Muscle of back (tissue), 11 donors: ENCODE measurements around the gene MEF2B. TPM values are rescaled to one million over a fixed set of nuclear protein-coding genes. Genes with fewer than 3 reads are reported as not detected.
A peak's percentile ranks its signal among the peaks of the same experiment; 100 is the strongest.
"Not testable (repeated sequence)": the region's sequence is repeated elsewhere in the genome, so short reads cannot be mapped to it uniquely, and the experiment has no call there.

Experiments
- DNase-seq, 3 donors: peaks; one replicate each; pipeline versions ENCODE4 v3.0.0 to v3.0.0-alpha.2; 2013
- polyA plus RNA-seq, 10 donors: library from polyadenylated mRNA; unstranded; fragments of 120-200 nt; gene quantifications; one replicate each; pipeline ENCODE4 v1.2.1, GENCODE V29; 2013; ENCODE audit not compliant: insufficient read length in 10 of 10

MEF2B gene
- polyA plus RNA-seq, 10 donors = 0.71 to 2.3 (median 1.2) TPM

GRCh38 chr19:19131989-19132388 is 38.1 kb downstream of the MEF2B start:
- no peak for DNase-seq

- no peak for DNase-seq
These were observed 44.0 kb downstream of the MEF2B start for GRCh38 chr19:19126102-19126501.

- no peak for DNase-seq
These were observed 46.7 kb downstream of the MEF2B start for GRCh38 chr19:19123386-19123785.

GRCh38 chr19:19122902-19123301 is 47.2 kb downstream of the MEF2B start:
- no peak for DNase-seq

GRCh38 chr19:19121371-19121770 is 48.7 kb downstream of the MEF2B start:
- no peak for DNase-seq

GRCh38 chr19:19120308-19121231 is 49.5 kb downstream of the MEF2B start:
- DNase-seq = peak; percentile 30 to 56 (median 53)

GRCh38 chr19:19119325-19120237 is 50.5 kb downstream of the MEF2B start:
- no peak for DNase-seq

- DNase-seq = no peak
These were observed 54.1 kb downstream of the MEF2B start for GRCh38 chr19:19115954-19116353.

- no peak for DNase-seq
These were observed 56.9 kb downstream of the MEF2B start for GRCh38 chr19:19113040-19113626.

GRCh38 chr19:19111967-19112580 is 58.0 kb downstream of the MEF2B start:
- no peak for DNase-seq

GRCh38 chr19:19111136-19111835 is 58.8 kb downstream of the MEF2B start:
- DNase-seq = no peak

- DNase-seq = peak in 1 of 3 donors; percentile 55
These were observed 59.5 kb downstream of the MEF2B start for GRCh38 chr19:19110410-19111135.

- no peak for DNase-seq
These were observed 60.5 kb downstream of the MEF2B start for GRCh38 chr19:19109601-19110000.

- DNase-seq = no peak
These were observed 62.4 kb downstream of the MEF2B start for GRCh38 chr19:19107654-19108053.

- DNase-seq = not testable (repeated sequence)
These were observed 63.1 kb downstream of the MEF2B start for GRCh38 chr19:19106938-19107337.

- peak in 2 of 3 donors; percentile 17 to 63 for DNase-seq
These were observed 64.0 kb downstream of the MEF2B start for GRCh38 chr19:19106056-19106551.

- peak; percentile 58 to 84 (median 62) for DNase-seq
These were observed 64.6 kb downstream of the MEF2B start for GRCh38 chr19:19105365-19106055.

- no peak for DNase-seq
These were observed 66.9 kb downstream of the MEF2B start for GRCh38 chr19:19103167-19103566.

GRCh38 chr19:19102566-19102965 is 67.5 kb downstream of the MEF2B start:
- DNase-seq = not testable (repeated sequence)
